GM19023 (cell line): ENCODE measurements around the gene CD151.

Experiments used
- ATAC-seq: cut with Tn5 transposase; IDR thresholded peaks from one replicate; pipeline ENCODE4 v1.9.1; 2021; ENCODE audit warnings: mild to moderate bottlenecking, moderate library complexity; ENCODE audit not compliant: unreplicated experiment

Gene CD151

DNA sequence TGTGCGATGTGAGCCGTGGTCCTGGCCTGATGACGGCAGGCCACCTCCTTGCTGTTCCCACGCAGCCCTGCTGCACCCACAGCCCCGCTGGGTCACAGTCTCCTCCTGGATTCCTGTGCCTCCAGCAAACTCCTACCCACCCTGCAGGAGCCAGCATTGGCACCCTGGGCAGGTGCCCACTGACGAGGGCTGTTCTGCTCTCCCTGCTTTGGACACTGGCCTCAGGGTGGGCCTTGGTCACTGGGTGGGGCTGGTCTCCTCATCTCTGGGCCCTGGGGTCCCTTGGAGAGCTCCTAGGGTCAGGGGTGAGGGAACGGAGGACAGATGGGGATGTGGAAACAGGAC is 22.6 kb downstream of the CD151 start:
- ATAC-seq, result no peak

GRCh38 chr11:855796-856195 is 23.0 kb downstream of the CD151 start:
- no peak for ATAC-seq

DNA sequence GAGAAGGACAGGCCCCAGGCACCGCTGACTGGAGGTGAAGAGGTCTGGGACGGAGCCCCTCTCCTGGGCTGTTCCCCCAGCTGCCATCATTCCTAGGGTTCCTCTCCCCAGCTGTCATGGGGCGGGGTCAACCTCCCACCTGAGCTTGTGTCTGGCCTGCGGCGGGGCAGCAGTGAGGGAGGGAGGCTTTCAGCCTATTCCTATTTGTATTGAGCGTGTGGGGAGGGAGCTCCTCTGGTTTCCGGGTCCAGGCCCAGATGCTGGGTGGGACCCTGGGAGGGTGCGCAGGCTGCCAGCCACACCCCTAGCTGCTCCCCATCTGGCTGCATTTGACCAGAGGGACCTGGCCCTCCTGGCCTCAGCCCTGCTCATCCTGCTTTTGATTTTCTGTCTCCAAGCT is 23.6 kb downstream of the CD151 start:
- no peak for ATAC-seq

- no peak for ATAC-seq
Observed at GRCh38 chr11:858053-858761, 25.5 kb downstream of the CD151 start.

DNA sequence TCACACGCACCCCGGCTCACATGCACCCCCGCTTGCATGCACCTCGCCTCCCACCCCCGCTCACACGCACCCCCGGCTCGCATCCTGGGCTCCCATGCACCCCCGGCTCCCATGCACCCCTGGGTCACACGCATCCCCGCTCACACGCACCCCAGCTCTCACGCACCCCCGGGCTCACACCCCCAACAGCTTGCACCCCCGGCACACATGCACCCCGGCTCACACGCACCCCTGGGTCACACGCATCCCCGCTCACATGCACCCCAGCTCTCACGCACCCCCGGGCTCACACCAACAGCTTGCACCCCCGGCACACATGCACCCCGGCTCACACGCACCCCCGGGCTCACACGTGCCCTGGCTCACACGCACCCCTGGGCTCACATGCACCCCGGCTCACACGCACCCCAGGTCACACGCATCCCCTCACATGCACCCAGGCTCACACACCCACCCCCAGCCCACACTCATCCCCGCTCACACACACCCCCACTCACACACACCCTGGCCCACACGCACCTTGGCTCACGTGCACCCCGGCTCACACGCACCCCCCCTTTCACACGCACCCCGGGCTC is 26.1 kb downstream of the CD151 start:
- ATAC-seq, result no peak

GRCh38 chr11:859394-860131 is 26.8 kb downstream of the CD151 start:
- no peak for ATAC-seq

DNA sequence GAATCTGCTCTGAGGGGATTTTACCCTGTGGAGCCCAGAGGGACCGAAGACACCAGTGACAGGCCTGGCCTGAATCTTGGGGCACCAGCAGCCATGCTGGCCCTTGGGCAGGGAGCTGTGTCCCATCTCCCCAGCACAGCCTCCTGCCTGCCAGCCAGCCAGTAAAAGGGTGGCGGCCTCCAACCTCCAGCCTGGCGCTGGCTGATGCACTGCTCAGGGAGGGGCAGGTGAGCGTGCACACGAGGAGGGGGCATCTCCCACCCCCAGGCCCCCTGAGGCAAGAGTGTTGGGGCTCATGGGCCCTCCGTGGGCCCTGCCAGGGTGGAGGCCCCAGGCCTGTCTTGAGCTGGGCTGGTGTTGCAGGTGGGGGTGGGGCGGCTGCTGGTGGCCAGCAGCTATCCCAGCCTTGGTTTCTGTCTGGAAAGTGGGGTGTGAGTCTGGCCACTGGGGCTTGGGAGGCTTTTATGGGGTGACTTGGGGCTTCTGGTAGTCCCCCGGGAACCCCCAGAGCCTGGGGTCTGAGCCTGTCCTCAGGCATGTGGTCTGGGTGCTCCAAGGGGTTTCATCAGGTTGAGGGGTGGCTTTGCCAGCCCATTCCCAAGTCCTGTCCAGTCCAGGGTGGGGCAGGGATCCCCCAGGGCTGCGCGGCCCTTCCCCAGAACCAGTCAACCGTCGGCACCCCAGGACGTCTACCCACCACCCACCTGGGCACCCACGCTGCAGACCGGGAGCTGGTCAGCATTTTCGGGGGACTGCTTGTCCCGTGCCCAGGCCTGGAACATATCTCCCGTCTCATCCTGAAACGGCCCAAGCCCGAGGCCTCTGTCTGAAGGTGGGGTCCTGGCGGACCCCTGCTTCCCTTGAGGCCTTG is 27.7 kb downstream of the CD151 start:
- ATAC-seq, result no peak

DNA sequence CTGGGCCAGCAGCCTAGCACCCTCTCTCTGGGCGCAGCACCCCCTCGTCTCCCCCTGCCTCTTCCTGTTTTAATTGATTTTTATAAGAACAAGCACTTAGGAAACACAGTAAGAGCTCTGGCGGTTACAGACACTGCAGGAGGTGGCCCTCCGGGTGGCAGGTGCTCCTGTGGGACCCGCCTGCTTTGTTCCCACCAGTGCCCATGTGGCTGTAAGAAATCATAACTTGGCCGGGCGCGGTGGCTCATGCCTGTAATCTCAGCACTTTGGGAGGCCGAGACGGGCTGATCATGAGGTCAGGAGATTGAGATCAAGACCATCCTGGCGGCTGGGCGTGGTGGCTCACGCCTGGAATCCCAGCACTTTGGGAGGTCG is 28.3 kb downstream of the CD151 start:
- no peak for ATAC-seq

DNA sequence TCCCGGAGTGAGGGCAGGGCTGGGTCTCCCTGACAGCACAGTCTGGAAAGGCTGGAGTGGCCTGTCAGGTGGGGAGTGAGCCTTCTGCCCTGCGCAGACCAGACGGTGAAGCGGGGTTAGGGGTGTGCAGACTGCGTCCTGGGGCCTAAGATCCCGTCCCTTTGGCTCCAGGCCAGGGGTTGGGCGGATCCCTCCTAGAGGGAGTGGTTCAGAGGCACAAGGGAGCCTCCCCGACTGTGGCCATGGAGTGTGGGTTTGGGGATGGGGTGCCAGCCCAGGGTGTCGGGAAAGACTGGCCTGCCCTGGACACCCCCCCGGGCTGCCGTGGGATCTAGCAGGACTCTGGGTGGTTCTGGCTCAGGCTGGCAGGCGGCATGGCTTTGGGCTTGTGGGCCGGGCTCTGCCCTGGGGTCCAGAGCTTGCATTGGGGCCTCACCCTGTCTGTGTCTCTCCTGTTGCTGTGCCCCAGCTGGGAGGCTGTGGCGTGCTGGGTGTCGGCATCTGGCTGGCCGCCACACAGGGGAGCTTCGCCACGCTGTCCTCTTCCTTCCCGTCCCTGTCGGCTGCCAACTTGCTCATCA is 29.4 kb downstream of the CD151 start:
- no peak for ATAC-seq

DNA sequence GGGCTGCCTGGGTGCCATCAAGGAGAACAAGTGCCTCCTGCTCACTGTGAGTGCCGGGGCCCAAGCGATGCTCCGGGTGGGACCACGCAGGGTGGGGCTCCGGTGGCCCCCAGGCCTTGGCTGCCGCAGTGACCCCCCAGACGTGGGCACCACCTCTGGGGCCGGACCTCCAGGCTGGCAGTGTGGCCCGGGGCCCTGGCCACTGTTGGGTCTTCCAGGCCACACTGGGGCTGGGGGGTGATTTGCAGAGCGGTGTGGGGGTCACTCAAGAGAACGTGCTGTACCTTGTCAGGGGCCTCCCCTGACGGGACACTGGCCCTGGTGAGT is 29.9 kb downstream of the CD151 start:
- ATAC-seq, result no peak

DNA sequence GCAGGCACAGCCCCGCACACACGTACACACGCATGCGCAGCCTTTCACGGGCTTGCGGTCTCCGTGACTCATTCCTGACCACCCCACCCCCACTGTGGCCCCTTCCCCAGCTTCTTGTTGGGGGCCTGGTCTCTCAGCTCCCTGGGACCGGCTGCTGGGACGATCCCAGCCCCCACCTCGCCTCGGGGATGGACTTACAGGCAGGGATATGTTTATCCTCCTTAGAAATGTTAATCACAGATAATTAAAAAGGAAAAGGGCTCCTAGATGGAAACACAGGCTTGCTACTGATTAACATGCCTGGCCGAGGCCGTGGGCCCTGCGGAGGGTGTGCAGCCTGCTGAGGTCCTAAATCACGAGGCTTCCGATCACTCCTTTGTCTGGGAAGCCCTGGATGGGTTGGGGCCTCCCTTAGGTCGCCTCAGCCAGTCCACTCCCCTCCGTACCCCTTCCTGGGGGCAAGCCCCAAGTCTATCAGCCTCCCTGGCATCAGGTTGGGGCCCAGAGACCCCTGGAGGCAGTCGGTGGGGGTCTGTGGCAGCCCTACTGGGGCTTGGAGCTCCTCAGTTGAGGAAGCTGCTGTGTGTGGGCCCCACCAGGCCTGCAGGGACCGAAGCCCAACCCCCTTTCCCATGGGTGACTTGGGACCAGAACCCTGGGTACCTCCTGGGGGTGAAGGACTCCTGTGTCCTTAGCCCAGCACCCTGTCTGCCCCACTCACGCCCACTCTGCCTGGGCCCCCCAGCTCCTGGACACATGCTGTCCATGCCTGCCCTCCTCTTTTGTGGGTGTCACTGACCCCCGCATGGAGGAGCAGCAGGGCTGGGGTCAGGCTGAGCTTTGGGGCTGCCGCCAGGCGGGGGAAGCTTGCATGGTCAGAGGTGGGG is 30.5 kb downstream of the CD151 start:
- ATAC-seq, result no peak

GRCh38 chr11:863910-864827 is 31.4 kb downstream of the CD151 start:
- ATAC-seq, result no peak

- no peak for ATAC-seq
Observed at GRCh38 chr11:864898-865297, 32.1 kb downstream of the CD151 start.

DNA sequence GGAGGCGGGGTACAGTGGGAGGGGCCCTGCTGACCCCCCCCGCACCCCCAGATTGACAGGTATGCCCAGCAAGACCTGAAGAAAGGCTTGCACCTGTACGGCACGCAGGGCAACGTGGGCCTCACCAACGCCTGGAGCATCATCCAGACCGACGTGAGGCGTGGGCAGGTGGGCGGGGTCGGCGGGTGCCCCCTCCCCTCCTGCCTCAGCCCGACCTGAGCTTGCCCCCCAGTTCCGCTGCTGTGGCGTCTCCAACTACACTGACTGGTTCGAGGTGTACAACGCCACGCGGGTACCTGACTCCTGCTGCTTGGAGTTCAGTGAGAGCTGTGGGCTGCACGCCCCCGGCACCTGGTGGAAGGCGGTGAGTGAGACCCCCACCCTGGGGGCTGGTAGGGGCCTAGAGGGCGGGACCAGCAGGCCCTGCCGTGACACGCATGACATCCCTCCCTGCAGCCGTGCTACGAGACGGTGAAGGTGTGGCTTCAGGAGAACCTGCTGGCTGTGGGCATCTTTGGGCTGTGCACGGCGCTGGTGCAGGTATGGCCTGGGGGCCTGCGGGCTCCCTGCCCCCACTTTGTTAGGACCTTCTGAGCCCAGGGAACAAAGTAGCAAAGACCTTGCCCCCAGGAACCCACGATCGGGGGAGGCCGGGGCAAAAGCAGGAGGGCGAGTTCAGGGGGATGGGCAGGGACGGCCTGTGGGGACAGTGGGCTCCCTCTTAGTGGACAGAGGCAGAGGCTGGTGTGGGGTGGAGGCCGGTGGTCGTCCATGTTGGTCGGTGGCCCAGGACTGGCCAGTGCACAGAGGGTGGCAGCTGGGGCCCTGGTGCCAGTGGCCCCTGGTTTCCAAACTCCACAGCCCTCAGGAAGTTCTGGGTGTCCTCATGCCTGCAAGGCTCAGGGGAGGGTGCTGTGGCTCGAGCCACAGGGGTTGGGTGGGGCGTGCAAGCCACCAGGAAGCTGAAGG is 33.0 kb downstream of the CD151 start:
- ATAC-seq, result no peak

DNA sequence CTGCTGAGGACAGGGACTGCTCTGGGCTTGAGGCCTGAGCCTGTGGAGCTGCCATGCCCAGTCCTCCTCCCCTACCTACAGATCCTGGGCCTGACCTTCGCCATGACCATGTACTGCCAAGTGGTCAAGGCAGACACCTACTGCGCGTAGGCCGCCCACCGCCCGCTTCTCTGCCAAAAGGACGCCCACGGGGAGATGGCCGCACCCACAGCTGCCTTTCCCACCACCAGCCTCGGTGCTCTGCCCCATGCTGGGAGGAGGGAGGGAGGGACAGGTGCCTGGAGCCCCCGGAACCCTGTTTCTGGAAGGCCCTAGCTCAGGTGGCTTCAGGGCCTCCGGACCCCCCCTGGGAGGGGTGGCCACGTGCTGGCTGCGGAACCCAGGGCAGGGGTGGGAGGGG is 33.7 kb downstream of the CD151 start:
- ATAC-seq, result no peak

GRCh38 chr11:867856-868358 is 35.2 kb downstream of the CD151 start:
- ATAC-seq, result no peak

GRCh38 chr11:868394-868793 is 35.6 kb downstream of the CD151 start:
- ATAC-seq, result no peak

DNA sequence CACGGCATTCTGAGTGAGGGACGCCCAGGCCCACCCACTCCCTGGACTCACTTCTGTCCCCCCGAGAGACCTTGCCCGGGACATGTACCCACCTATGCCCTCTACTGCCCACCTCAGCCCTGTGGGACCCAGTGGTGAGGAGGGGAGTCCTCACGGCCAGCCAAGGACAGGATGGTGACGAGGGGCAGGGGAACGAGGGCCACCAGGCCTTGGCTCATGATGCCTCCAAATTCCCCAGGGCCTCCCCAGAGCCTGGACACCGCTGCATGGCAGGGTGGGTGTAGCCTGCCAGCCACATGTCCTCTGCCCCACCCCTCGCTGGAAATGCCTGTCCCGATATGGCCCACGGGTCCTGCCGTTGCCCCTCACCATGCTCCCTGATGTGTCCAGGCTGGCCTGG is 36.0 kb downstream of the CD151 start:
- ATAC-seq, result no peak
